Stimulated activated effector memory CD8-positive, alpha-beta T cell treated with anti-CD3 and anti-CD28 coated beads, Interleukin-12 subunit alpha, Interleukin-12 subunit beta, amount 100 ng/mL, for 72 hours (primary cell): Measurements from ENCODE around the gene ZNF844.
"Not testable (repeated sequence)": the region's sequence is repeated elsewhere in the genome, so short reads cannot be mapped to it uniquely, and the experiment has no call there.

Source experiments
- ATAC-seq: fragments of 150-1000 bp; cut with Tn5 transposase; 2 replicates; pipeline ENCODE4 v1.10.0; 2021
- DNase-seq, 2 donors: peaks; one replicate each; pipeline ENCODE4 v3.0.0; 2021 to 2022; ENCODE audit warnings: low spot score in 2 of 2
- H3K27ac Mint-ChIP-seq: one replicate; pipeline ENCODE4 v1.8.0; 2022; ENCODE audit warnings: mild to moderate bottlenecking, mixed read lengths
- H3K36me3 Mint-ChIP-seq: one replicate; pipeline ENCODE4 v1.8.0; 2022; ENCODE audit warnings: mild to moderate bottlenecking, mixed read lengths
- H3K4me1 Mint-ChIP-seq: one replicate; pipeline ENCODE4 v1.8.0; 2022; ENCODE audit warnings: mixed read lengths
- H3K4me3 Mint-ChIP-seq: one replicate; pipeline ENCODE4 v1.8.0; 2022; ENCODE audit warnings: mild to moderate bottlenecking, mixed read lengths
- H3K9me3 Mint-ChIP-seq: one replicate; pipeline ENCODE4 v1.8.0; 2022; ENCODE audit warnings: mixed read lengths

The ZNF844 gene

GRCh38 chr19:12076331-12076730, 11.8 kb downstream of the ZNF844 start:
- H3K4me3 Mint-ChIP-seq, H3K27ac Mint-ChIP-seq, H3K36me3 Mint-ChIP-seq, H3K4me1 Mint-ChIP-seq, DNase-seq, ATAC-seq: not testable (repeated sequence)
- peaks cover 26% of the 10 kb centered on the region for H3K9me3 Mint-ChIP-seq

GRCh38 chr19:12077375-12077774, 12.8 kb downstream of the ZNF844 start:
- H3K4me1 Mint-ChIP-seq = no peaks in the 10 kb centered on the region
- ATAC-seq (no peak), DNase-seq (no peak)
- no peak overlapping the region for H3K27ac Mint-ChIP-seq
- no peak overlapping the region for H3K4me3 Mint-ChIP-seq
- H3K9me3 Mint-ChIP-seq = peaks cover 26% of the 10 kb centered on the region
- no peaks in the 10 kb centered on the region for H3K36me3 Mint-ChIP-seq

- not testable (repeated sequence) for H3K4me1 Mint-ChIP-seq, H3K27ac Mint-ChIP-seq, H3K9me3 Mint-ChIP-seq, H3K4me3 Mint-ChIP-seq, DNase-seq, ATAC-seq, H3K36me3 Mint-ChIP-seq
Measured at GRCh38 chr19:12083336-12083735, 18.8 kb downstream of the ZNF844 start.

- no peaks in the 10 kb centered on the region for H3K9me3 Mint-ChIP-seq
- H3K4me3 Mint-ChIP-seq = no peak overlapping the region
- H3K4me1 Mint-ChIP-seq = no peaks in the 10 kb centered on the region
- H3K36me3 Mint-ChIP-seq = no peaks in the 10 kb centered on the region
- ATAC-seq (peak; percentile 36), DNase-seq (no peak)
- no peak overlapping the region for H3K27ac Mint-ChIP-seq
Measured at GRCh38 chr19:12085074-12085818, 20.7 kb downstream of the ZNF844 start.

- Mint-ChIP-seq H3K36me3 (no peaks in the 10 kb centered on the region), H3K27ac (no peak overlapping the region), H3K4me1 (peaks cover 5% of the 10 kb centered on the region), H3K4me3 (no peak overlapping the region), H3K9me3 (no peaks in the 10 kb centered on the region)
- ATAC-seq = peak; percentile 66
- peak; percentile 32 to 79 for DNase-seq
Measured at GRCh38 chr19:12090807-12091206, 26.3 kb downstream of the ZNF844 start.

GRCh38 chr19:12092065-12092867, 27.7 kb downstream of the ZNF844 start:
- H3K4me3 Mint-ChIP-seq = peak overlapping the region; percentile 64
- DNase-seq (peak; percentile 13 to 74), ATAC-seq (peak; percentile 84)
- no peaks in the 10 kb centered on the region for H3K9me3 Mint-ChIP-seq
- H3K36me3 Mint-ChIP-seq = no peaks in the 10 kb centered on the region
- H3K27ac Mint-ChIP-seq = peak overlapping the region; percentile 53
- H3K4me1 Mint-ChIP-seq = peaks cover 5% of the 10 kb centered on the region

- no peak for DNase-seq
- peaks cover 5% of the 10 kb centered on the region for H3K4me1 Mint-ChIP-seq
- H3K4me3 Mint-ChIP-seq = peak overlapping the region; percentile 64
Measured at GRCh38 chr19:12092956-12093355, 28.4 kb downstream of the ZNF844 start.

GRCh38 chr19:12093777-12094176, 29.2 kb downstream of the ZNF844 start:
- DNase-seq (no peak), ATAC-seq (peak; percentile 71)
- no peaks in the 10 kb centered on the region for H3K36me3 Mint-ChIP-seq
- H3K27ac Mint-ChIP-seq = no peak overlapping the region
- peaks cover 5% of the 10 kb centered on the region for H3K4me1 Mint-ChIP-seq
- peak overlapping the region; percentile 64 for H3K4me3 Mint-ChIP-seq
- H3K9me3 Mint-ChIP-seq = peaks cover 3% of the 10 kb centered on the region

More at GRCh38 chr19:12092956-12093355, 28.4 kb downstream of the ZNF844 start:
- no peaks in the 10 kb centered on the region for H3K36me3 Mint-ChIP-seq
- H3K27ac Mint-ChIP-seq = peak overlapping the region; percentile 53
- ATAC-seq = no peak
- H3K9me3 Mint-ChIP-seq = peaks cover 1% of the 10 kb centered on the region

GRCh38 chr19:12095111-12095790, 30.7 kb downstream of the ZNF844 start:
- Mint-ChIP-seq H3K36me3 (no peaks in the 10 kb centered on the region), H3K4me3 (no peak overlapping the region), H3K9me3 (peaks cover 3% of the 10 kb centered on the region), H3K4me1 (peaks cover 5% of the 10 kb centered on the region), H3K27ac (no peak overlapping the region)
- ATAC-seq = no peak
- DNase-seq = no peak

- peaks cover 3% of the 10 kb centered on the region for H3K9me3 Mint-ChIP-seq
Measured at GRCh38 chr19:12098040-12098439, 33.5 kb downstream of the ZNF844 start.

GRCh38 chr19:12103909-12104308, 39.4 kb downstream of the ZNF844 start:
- H3K4me3 Mint-ChIP-seq, ATAC-seq, DNase-seq, H3K36me3 Mint-ChIP-seq, H3K27ac Mint-ChIP-seq, H3K9me3 Mint-ChIP-seq, H3K4me1 Mint-ChIP-seq: not testable (repeated sequence)

More at GRCh38 chr19:12098040-12098439, 33.5 kb downstream of the ZNF844 start:
- H3K27ac Mint-ChIP-seq = no peak overlapping the region
- H3K4me1 Mint-ChIP-seq = no peaks in the 10 kb centered on the region
- no peaks in the 10 kb centered on the region for H3K36me3 Mint-ChIP-seq
- no peak overlapping the region for H3K4me3 Mint-ChIP-seq
- no peak for DNase-seq
- no peak for ATAC-seq

- Mint-ChIP-seq H3K36me3 (no peaks in the 10 kb centered on the region), H3K9me3 (peaks cover 10% of the 10 kb centered on the region), H3K27ac (no peak overlapping the region), H3K4me1 (peaks cover 7% of the 10 kb centered on the region), H3K4me3 (no peak overlapping the region)
- DNase-seq = no peak
- no peak for ATAC-seq
Measured at GRCh38 chr19:12111176-12111575, 46.6 kb downstream of the ZNF844 start.

- H3K4me1 Mint-ChIP-seq = peaks cover 7% of the 10 kb centered on the region
- no peak for ATAC-seq
- no peak overlapping the region for H3K4me3 Mint-ChIP-seq
- H3K27ac Mint-ChIP-seq = no peak overlapping the region
- no peaks in the 10 kb centered on the region for H3K36me3 Mint-ChIP-seq
- H3K9me3 Mint-ChIP-seq = peaks cover 10% of the 10 kb centered on the region
- DNase-seq = no peak
Measured at GRCh38 chr19:12111943-12112637, 47.6 kb downstream of the ZNF844 start.

GRCh38 chr19:12112701-12113100, 48.2 kb downstream of the ZNF844 start:
- ATAC-seq = peak; percentile 95
- peaks cover 7% of the 10 kb centered on the region for H3K4me1 Mint-ChIP-seq
- H3K36me3 Mint-ChIP-seq = no peaks in the 10 kb centered on the region
- H3K4me3 Mint-ChIP-seq = no peak overlapping the region
- H3K27ac Mint-ChIP-seq = no peak overlapping the region
- H3K9me3 Mint-ChIP-seq = peaks cover 10% of the 10 kb centered on the region
- no peak for DNase-seq

GRCh38 chr19:12113121-12113520, 48.6 kb downstream of the ZNF844 start:
- no peaks in the 10 kb centered on the region for H3K36me3 Mint-ChIP-seq
- ATAC-seq (no peak), DNase-seq (no peak)
- no peak overlapping the region for H3K4me3 Mint-ChIP-seq
- H3K4me1 Mint-ChIP-seq = peaks cover 7% of the 10 kb centered on the region
- peaks cover 10% of the 10 kb centered on the region for H3K9me3 Mint-ChIP-seq
- no peak overlapping the region for H3K27ac Mint-ChIP-seq
